HL-60 (cell line): ENCODE results near the gene NEURL1.

Experiments
- DNase-seq, 2 experiments: peaks; one replicate each; pipeline ENCODE4 v3.0.0-alpha.2; 2010 to 2020; ENCODE audit warnings: low read depth in 1 of 2, low spot score in 1 of 2
- H3K27ac ChIP-seq: fragments of 250-450 bp; sonication (Bioruptor Pico); replicated peaks from 2 replicates; pipeline ENCODE4 v1.5.1; 2020; ENCODE audit warnings: mild to moderate bottlenecking, moderate library complexity
- H3K27me3 ChIP-seq: fragments of 250-450 bp; sonication (Bioruptor Pico); 2 replicates; pipeline ENCODE4 v1.5.1; 2021; ENCODE audit warnings: mild to moderate bottlenecking, moderate library complexity; ENCODE audit not compliant: insufficient read depth, poor library complexity, severe bottlenecking
- H3K4me3 ChIP-seq: replicated peaks from 2 replicates; pipeline ENCODE4 v1.5.1; 2011; ENCODE audit warnings: mild to moderate bottlenecking, control low read depth, low read length; ENCODE audit not compliant: insufficient read depth
- CTCF ChIP-seq: IDR thresholded peaks from one replicate; pipeline ENCODE4 v1.5.1; 2011; ENCODE audit warnings: low read length, control low read depth, inconsistent platforms; ENCODE audit not compliant: insufficient read depth
- GABPA ChIP-seq: IDR thresholded peaks from 2 replicates; pipeline ENCODE4 v1.6.1; 2012; ENCODE audit warnings: low read depth
- POLR2AphosphoS5 ChIP-seq: IDR thresholded peaks from 2 replicates; pipeline ENCODE4 v1.6.1; 2012; ENCODE audit warnings: low read depth
- REST ChIP-seq: IDR thresholded peaks from 2 replicates; pipeline ENCODE4 v1.6.1; 2012; ENCODE audit warnings: low read depth; ENCODE audit not compliant: insufficient replicate concordance
- SPI1 ChIP-seq: IDR thresholded peaks from 2 replicates; pipeline ENCODE4 v1.6.1; 2012; ENCODE audit warnings: low read depth, mild to moderate bottlenecking, borderline replicate concordance

The NEURL1 gene

GRCh38 chr10:103554488-103555324 is 61.2 kb downstream of the NEURL1 start:
- TF ChIP-seq SPI1 (no peak), GABPA (no peak), POLR2AphosphoS5 (no peak), REST (no peak), CTCF (no peak)
- Histone ChIP-seq H3K4me3 (peak overlapping the region; percentile 34), H3K27ac (no peak overlapping the region), H3K27me3 (peaks cover 20% of the 10 kb centered on the region)
- DNase-seq: peak; percentile 12 to 28

- DNase-seq: no peak
- H3K27ac ChIP-seq: no peak overlapping the region
- peaks cover 20% of the 10 kb centered on the region for H3K27me3 ChIP-seq
- peak overlapping the region; percentile 34 for H3K4me3 ChIP-seq
- TF ChIP-seq CTCF (no peak), POLR2AphosphoS5 (no peak), REST (no peak), SPI1 (no peak), GABPA (no peak)
These were observed 61.8 kb downstream of the NEURL1 start for GRCh38 chr10:103555325-103555649.

- Histone ChIP-seq H3K4me3 (no peak overlapping the region), H3K27me3 (peaks cover 20% of the 10 kb centered on the region), H3K27ac (no peak overlapping the region)
- TF ChIP-seq POLR2AphosphoS5 (no peak), CTCF (no peak), SPI1 (no peak), GABPA (no peak), REST (no peak)
- DNase-seq: no peak
These were observed 62.2 kb downstream of the NEURL1 start for GRCh38 chr10:103555712-103556111.
